Lower lobe of right lung (tissue), 2 donors: Measurements from ENCODE around the gene GRIK2. TPM values are rescaled to one million over a fixed set of nuclear protein-coding genes. Genes with fewer than 3 reads are reported as not detected.

Experiments used
- ATAC-seq, 2 donors: fragments of 200-7000 bp; cut with Tn5 transposase; one replicate each; pipeline ENCODE4 v1.9.1; 2020 to 2022; ENCODE audit warnings: mild to moderate bottlenecking in 2 of 2, moderate library complexity in 2 of 2
- DNase-seq: peaks from one replicate; pipeline ENCODE4 v3.0.0-alpha.2; 2020
- H3K27ac ChIP-seq: fragments of 200-600 bp; one replicate; pipeline ENCODE4 v1.8.0; 2022
- H3K27me3 ChIP-seq: fragments of 200-600 bp; one replicate; pipeline ENCODE4 v1.8.0; 2022; ENCODE audit warnings: low read depth
- H3K36me3 ChIP-seq: fragments of 200-600 bp; one replicate; pipeline ENCODE4 v1.8.0; 2022; ENCODE audit warnings: mild to moderate bottlenecking
- H3K4me1 ChIP-seq: fragments of 200-600 bp; one replicate; pipeline ENCODE4 v1.8.0; 2022
- H3K4me3 ChIP-seq: fragments of 200-600 bp; one replicate; pipeline ENCODE4 v1.8.0; 2022; ENCODE audit warnings: mild to moderate bottlenecking
- H3K9me3 ChIP-seq: fragments of 200-600 bp; one replicate; pipeline ENCODE4 v1.8.0; 2022
- CTCF ChIP-seq: fragments of 200-600 bp; IDR thresholded peaks from one replicate; pipeline ENCODE4 v1.8.0; 2022; ENCODE audit warnings: antibody characterized with exemption, mild to moderate bottlenecking
- intact Hi-C: fragments of 100-400 bp; cut with DNase I; formaldehyde crosslinking; loops from one replicate; pipeline ENCODE4 v1.11.0; 2022
- total RNA-seq: library from RNA; stranded (reverse); fragmentation: NEBNext Ultra II Directional; extraction: Animal tissue kit (Norgen Biotek cat#: 25700); gene quantifications from one replicate; pipeline ENCODE4 v1.2.1, GENCODE V29; 2021
- donor health status: DM: no; HTN: yes; CAD: no; lungs with severe emphysema.

Gene GRIK2
- total RNA-seq, 1 donor from 2014 or later = 0.62 TPM

GRCh38 chr6:101401792-101402621 lies 8.5 kb downstream of the GRIK2 start:
- H3K36me3 ChIP-seq = no peaks in the 10 kb centered on the region
- H3K27ac ChIP-seq = no peak overlapping the region
- intact Hi-C loops = no loop called here
- H3K4me3 ChIP-seq = no peak overlapping the region
- TF ChIP-seq CTCF = no peak
- ATAC-seq (no peak), DNase-seq (no peak)
- no peaks in the 10 kb centered on the region for H3K9me3 ChIP-seq
- no peaks in the 10 kb centered on the region for H3K4me1 ChIP-seq
- peaks cover 52% of the 10 kb centered on the region for H3K27me3 ChIP-seq

GRCh38 chr6:101402622-101403031 lies 9.1 kb downstream of the GRIK2 start:
- Histone ChIP-seq H3K36me3 (no peaks in the 10 kb centered on the region), H3K9me3 (no peaks in the 10 kb centered on the region), H3K4me3 (no peak overlapping the region), H3K27ac (no peak overlapping the region), H3K27me3 (peaks cover 52% of the 10 kb centered on the region), H3K4me1 (no peaks in the 10 kb centered on the region)
- ATAC-seq (no peak), DNase-seq (no peak)
- no peak for TF ChIP-seq CTCF
- intact Hi-C loops = no loop called here

DNA sequence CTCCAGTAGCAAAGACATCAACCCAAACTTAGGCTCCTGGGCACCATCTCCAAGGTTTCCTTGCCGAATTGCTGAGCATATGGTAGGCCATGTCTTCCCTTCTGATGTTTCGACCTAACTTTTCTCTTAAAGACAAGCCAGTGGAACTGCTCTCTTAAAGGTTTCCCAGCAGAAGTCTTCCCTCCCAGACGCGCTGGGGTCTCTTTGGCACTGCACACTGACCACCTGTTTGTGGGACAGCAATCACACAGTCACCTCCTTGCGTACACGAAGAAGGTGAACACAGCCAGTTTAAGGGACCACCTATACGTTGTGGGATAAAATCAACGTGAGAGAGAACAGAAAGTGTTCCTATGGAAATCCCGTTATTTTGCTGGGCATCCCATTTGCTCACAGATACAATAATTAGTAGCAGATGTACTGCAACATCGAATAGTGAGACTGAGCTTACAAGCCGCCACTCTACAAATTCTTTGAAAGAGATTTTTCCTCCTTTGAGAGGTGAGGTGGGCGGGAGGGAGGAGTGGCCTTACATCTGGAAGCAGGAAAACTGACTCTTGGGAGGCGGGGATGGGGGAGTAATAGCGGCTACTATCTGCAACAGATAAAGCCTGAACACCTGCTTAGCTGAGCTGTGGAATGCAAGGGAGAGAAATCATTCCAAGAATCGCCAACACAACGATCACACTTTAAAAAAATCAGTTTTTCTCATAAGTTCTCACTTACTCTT lies 9.9 kb downstream of the GRIK2 start:
- no peak for TF ChIP-seq CTCF
- H3K9me3 ChIP-seq = no peaks in the 10 kb centered on the region
- no peak for ATAC-seq
- peaks cover 46% of the 10 kb centered on the region for H3K27me3 ChIP-seq
- DNase-seq = no peak
- H3K4me3 ChIP-seq = no peak overlapping the region
- no peak overlapping the region for H3K27ac ChIP-seq
- intact Hi-C loops = no loop called here
- H3K36me3 ChIP-seq = no peaks in the 10 kb centered on the region
- H3K4me1 ChIP-seq = no peaks in the 10 kb centered on the region

DNA sequence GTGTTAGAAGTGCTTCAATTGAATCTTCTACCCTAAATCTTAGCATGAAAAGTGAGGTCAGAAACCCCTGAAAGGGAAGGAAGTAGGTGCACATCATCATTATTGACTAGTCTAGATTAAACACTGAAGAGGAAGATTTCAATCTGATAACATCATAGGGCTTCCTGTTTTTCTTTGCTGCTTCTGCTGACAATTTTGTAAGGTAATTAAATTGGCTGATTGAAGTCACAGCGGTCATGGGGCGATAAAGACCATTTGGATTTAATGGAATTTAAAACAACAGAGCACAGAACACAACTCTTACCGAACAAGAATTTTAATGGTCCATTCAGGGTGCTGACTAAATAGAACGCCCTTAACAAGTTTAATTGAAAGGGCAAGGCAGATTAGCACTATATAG lies 11.3 kb downstream of the GRIK2 start:
- ATAC-seq = no peak
- intact Hi-C loops = no loop called here
- Histone ChIP-seq H3K4me1 (no peaks in the 10 kb centered on the region), H3K27me3 (peaks cover 33% of the 10 kb centered on the region), H3K4me3 (no peak overlapping the region), H3K9me3 (no peaks in the 10 kb centered on the region), H3K36me3 (no peaks in the 10 kb centered on the region), H3K27ac (no peak overlapping the region)
- TF ChIP-seq CTCF = no peak
- no peak for DNase-seq

DNA sequence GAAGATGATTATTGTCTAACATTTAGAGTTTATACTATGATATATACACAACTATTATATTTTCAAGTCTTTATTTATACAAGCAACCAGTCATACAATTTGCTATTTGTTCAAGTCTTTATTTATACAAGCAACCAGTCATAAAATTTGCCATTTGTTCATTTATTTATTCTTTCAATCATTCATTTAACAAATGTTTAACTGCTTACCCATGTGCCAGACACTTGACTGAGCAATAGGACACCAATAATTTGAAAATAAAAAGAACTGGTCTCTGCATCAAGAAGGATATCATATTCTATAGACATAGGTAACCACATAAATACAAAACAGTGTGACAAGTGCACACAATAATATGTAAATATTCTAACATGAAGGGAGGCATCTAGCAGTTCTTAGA lies 20.3 kb downstream of the GRIK2 start:
- Histone ChIP-seq H3K27me3 (no peaks in the 10 kb centered on the region), H3K27ac (no peak overlapping the region), H3K4me1 (no peaks in the 10 kb centered on the region), H3K9me3 (no peaks in the 10 kb centered on the region), H3K4me3 (no peak overlapping the region), H3K36me3 (no peaks in the 10 kb centered on the region)
- intact Hi-C loops = no loop called here
- no peak for TF ChIP-seq CTCF
- ATAC-seq (no peak), DNase-seq (no peak)
